ENCODE measurements around the gene DGKH.

- TF ChIP-seq, protein P1, sequence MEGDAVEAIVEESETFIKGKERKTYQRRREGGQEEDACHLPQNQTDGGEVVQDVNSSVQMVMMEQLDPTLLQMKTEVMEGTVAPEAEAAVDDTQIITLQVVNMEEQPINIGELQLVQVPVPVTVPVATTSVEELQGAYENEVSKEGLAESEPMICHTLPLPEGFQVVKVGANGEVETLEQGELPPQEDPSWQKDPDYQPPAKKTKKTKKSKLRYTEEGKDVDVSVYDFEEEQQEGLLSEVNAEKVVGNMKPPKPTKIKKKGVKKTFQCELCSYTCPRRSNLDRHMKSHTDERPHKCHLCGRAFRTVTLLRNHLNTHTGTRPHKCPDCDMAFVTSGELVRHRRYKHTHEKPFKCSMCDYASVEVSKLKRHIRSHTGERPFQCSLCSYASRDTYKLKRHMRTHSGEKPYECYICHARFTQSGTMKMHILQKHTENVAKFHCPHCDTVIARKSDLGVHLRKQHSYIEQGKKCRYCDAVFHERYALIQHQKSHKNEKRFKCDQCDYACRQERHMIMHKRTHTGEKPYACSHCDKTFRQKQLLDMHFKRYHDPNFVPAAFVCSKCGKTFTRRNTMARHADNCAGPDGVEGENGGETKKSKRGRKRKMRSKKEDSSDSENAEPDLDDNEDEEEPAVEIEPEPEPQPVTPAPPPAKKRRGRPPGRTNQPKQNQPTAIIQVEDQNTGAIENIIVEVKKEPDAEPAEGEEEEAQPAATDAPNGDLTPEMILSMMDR (IDR thresholded peaks at IDR 0.05 in 2 of 3, conservative IDR thresholded peaks at IDR 0.05 in 1 of 3; ENCODE audit: control insufficient read depth in 2 of 3, extremely low read depth in 1 of 3, insufficient read depth in 1 of 3, low read depth in 3 of 3, low read length in 3 of 3): no peak
- TF ChIP-seq ZNF207 (IDR thresholded peaks at IDR 0.05; ENCODE audit: borderline replicate concordance): no peak
Measured at GRCh38 chr13:42168496-42168895, 120.0 kb downstream of the DGKH start.
